B cell (primary cell): Measurements from ENCODE around the gene FAM20C.

Experiments used
- EZH2 ChIP-seq: IDR thresholded peaks from 2 replicates; pipeline ENCODE4 v1.6.1; 2012; ENCODE audit warnings: borderline replicate concordance, low read depth, mild to moderate bottlenecking, moderate library complexity, low read length; ENCODE audit not compliant: insufficient read depth, poor library complexity, severe bottlenecking
- TF ChIP-seq, protein P1 (sequence below): fragments of 200-600 bp; IDR thresholded peaks from one replicate; pipeline ENCODE4 v1.8.0; 2022; ENCODE audit warnings: antibody characterized with exemption, mild to moderate bottlenecking

DNA sequence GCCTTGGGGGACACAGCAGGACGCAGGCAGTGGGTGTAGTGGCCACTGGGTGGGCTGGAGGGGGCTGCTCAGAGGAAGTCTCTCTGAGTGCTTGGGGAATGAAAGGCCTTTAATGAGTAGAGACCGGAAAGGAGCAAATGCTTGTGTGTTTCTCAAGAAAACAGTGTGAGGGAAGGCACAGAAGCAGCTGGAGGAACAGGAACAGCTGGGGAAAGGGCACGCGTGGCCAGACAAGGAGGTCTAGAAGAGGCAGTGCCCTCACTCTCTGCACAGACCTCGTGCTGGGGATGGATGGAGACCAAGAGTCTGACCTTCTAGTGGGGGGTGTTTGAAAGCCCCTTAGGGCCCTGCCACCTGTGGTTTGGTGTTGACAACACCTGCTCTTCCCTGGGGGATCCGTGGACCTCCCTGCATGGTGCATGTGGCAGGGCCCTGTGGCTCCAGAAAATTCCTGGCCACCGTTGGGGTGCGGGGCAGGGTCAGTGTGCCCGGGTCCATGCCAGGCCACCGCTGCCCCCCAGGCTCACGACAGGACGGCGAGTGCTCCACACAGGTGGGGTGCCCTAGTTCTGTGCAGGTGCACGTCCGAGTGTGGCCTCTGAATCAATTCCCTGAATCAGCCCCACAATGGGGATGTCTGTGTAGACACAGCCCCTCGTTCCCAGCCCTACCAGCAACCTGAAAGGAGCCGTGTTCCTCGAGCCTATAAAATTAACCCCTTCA, 25.9 kb upstream of the FAM20C start:
- TF ChIP-seq, protein P1, sequence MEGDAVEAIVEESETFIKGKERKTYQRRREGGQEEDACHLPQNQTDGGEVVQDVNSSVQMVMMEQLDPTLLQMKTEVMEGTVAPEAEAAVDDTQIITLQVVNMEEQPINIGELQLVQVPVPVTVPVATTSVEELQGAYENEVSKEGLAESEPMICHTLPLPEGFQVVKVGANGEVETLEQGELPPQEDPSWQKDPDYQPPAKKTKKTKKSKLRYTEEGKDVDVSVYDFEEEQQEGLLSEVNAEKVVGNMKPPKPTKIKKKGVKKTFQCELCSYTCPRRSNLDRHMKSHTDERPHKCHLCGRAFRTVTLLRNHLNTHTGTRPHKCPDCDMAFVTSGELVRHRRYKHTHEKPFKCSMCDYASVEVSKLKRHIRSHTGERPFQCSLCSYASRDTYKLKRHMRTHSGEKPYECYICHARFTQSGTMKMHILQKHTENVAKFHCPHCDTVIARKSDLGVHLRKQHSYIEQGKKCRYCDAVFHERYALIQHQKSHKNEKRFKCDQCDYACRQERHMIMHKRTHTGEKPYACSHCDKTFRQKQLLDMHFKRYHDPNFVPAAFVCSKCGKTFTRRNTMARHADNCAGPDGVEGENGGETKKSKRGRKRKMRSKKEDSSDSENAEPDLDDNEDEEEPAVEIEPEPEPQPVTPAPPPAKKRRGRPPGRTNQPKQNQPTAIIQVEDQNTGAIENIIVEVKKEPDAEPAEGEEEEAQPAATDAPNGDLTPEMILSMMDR = no peak
- TF ChIP-seq EZH2 = no peak
